DOHH2 (cell line): ENCODE data around the gene CES3.

Experiments
- H3F3A ChIP-seq: fragments of 200-600 bp; sonication (generic), shearing (Covaris generic); 2 replicates; pipeline ENCODE4 v1.6.0; 2016; ENCODE audit warnings: antibody characterized with exemption, mild to moderate bottlenecking; ENCODE audit not compliant: control insufficient read depth, insufficient read depth
- H3K27ac ChIP-seq: fragments of 200-600 bp; sonication (generic); 2 replicates; pipeline ENCODE4 v1.5.1; 2014; ENCODE audit warnings: low read depth, mild to moderate bottlenecking, low read length, moderate library complexity
- H3K27me3 ChIP-seq: fragments of 200-600 bp; sonication (generic); 2 replicates; pipeline ENCODE4 v1.6.1; 2014; ENCODE audit warnings: mild to moderate bottlenecking, low read length, mixed read lengths; ENCODE audit not compliant: control insufficient read depth
- H3K36me3 ChIP-seq: fragments of 200-600 bp; sonication (generic); 2 replicates; pipeline ENCODE4 v1.6.1; 2014; ENCODE audit warnings: mild to moderate bottlenecking, low read length, moderate library complexity, mixed read lengths; ENCODE audit not compliant: control insufficient read depth
- H3K4me1 ChIP-seq: fragments of 200-600 bp; sonication (generic); 2 replicates; pipeline ENCODE4 v1.6.1; 2014; ENCODE audit warnings: mild to moderate bottlenecking, low read length, mixed read lengths; ENCODE audit not compliant: control insufficient read depth
- H3K4me2 ChIP-seq: fragments of 200-600 bp; sonication (generic); 2 replicates; pipeline ENCODE4 v1.6.0; 2014; ENCODE audit warnings: mild to moderate bottlenecking, low read length, moderate library complexity
- H3K4me3 ChIP-seq: fragments of 200-600 bp; sonication (generic); 2 replicates; pipeline ENCODE4 v1.5.1; 2014; ENCODE audit warnings: mild to moderate bottlenecking, low read length, mixed read lengths
- H3K79me2 ChIP-seq: fragments of 200-600 bp; sonication (generic); 2 replicates; pipeline ENCODE4 v1.6.1; 2014; ENCODE audit warnings: mild to moderate bottlenecking, low read length, mixed read lengths; ENCODE audit not compliant: control insufficient read depth
- H3K9me2 ChIP-seq: fragments of 200-600 bp; sonication (generic); replicated peaks from 2 replicates; pipeline ENCODE4 v1.6.1; 2014; ENCODE audit warnings: mild to moderate bottlenecking, low read length, mixed read lengths; ENCODE audit not compliant: control insufficient read depth
- H3K9me3 ChIP-seq: fragments of 200-600 bp; sonication (generic); 2 replicates; pipeline ENCODE4 v1.6.1; 2014; ENCODE audit warnings: antibody characterized with exemption, low read length, mixed read lengths; ENCODE audit not compliant: control insufficient read depth, insufficient read depth
- H4K20me1 ChIP-seq: fragments of 200-600 bp; sonication (generic); 2 replicates; pipeline ENCODE4 v1.6.0; 2014; ENCODE audit warnings: low read depth, mild to moderate bottlenecking, antibody characterized with exemption, low read length, moderate library complexity; ENCODE audit not compliant: control insufficient read depth, insufficient read depth
- EZH2phosphoT487 ChIP-seq: fragments of 200-600 bp; sonication (generic); IDR thresholded peaks from 2 replicates; pipeline ENCODE4 v1.6.1; 2017; ENCODE audit warnings: borderline replicate concordance, mild to moderate bottlenecking, antibody characterized with exemption, low read length, moderate library complexity, mixed read lengths
- TF ChIP-seq, protein P1 (sequence below): fragments of 200-600 bp; sonication (generic); IDR thresholded peaks from one replicate; pipeline ENCODE4 v1.5.1; 2014; ENCODE audit warnings: antibody characterized with exemption, mild to moderate bottlenecking, low read depth, low read length; ENCODE audit not compliant: poor library complexity, severe bottlenecking

Gene CES3

DNA sequence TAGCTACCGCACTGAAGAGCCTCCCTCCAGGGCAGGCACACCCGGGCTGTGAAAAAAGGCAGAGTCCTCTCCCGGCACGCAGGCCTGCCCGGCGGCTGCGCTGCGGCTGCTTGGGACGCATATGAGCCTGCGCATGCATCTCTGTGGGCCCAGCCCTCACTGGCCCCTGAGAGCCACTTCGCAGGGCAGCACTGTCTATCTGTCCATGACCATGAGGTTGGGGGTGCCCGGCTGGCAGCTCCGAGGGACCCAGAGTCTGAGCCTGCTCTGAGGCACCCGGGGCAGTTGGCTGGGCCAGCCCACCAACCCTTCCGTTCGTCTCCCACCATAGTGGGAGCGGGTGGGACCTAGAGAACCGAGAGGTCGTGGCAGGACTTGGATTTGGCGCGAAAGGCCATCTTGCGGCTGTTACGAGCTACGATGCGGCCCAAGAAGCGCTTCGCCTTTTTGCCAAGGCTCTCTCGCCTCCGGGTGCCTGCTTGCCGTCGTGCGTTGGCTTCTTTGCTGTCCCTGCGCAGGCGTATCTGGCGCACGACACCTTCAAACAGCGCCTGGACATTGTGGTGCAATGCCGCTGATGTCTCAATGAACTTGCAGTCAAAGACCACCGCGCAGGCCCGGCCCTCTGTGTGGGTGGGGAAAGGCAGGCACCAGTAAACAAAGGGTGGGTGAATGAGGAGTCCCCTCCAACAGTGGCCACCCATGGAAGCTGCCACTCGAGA, 39.2 kb upstream of the CES3 start:
- H3K4me1 ChIP-seq, result no peaks in the 10 kb centered on the region
- peaks cover 45% of the 10 kb centered on the region for H3K27me3 ChIP-seq
- no peaks in the 10 kb centered on the region for H3K9me2 ChIP-seq
- no peaks in the 10 kb centered on the region for H3F3A ChIP-seq
- no peaks in the 10 kb centered on the region for H3K79me2 ChIP-seq
- TF ChIP-seq, protein P1, sequence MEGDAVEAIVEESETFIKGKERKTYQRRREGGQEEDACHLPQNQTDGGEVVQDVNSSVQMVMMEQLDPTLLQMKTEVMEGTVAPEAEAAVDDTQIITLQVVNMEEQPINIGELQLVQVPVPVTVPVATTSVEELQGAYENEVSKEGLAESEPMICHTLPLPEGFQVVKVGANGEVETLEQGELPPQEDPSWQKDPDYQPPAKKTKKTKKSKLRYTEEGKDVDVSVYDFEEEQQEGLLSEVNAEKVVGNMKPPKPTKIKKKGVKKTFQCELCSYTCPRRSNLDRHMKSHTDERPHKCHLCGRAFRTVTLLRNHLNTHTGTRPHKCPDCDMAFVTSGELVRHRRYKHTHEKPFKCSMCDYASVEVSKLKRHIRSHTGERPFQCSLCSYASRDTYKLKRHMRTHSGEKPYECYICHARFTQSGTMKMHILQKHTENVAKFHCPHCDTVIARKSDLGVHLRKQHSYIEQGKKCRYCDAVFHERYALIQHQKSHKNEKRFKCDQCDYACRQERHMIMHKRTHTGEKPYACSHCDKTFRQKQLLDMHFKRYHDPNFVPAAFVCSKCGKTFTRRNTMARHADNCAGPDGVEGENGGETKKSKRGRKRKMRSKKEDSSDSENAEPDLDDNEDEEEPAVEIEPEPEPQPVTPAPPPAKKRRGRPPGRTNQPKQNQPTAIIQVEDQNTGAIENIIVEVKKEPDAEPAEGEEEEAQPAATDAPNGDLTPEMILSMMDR, result no peak
- no peak for TF ChIP-seq EZH2phosphoT487
- H4K20me1 ChIP-seq, result no peaks in the 10 kb centered on the region
- H3K9me3 ChIP-seq, result no peaks in the 10 kb centered on the region
- H3K36me3 ChIP-seq, result no peaks in the 10 kb centered on the region
- no peak overlapping the region for H3K4me3 ChIP-seq
- no peak overlapping the region for H3K4me2 ChIP-seq
- H3K27ac ChIP-seq, result no peak overlapping the region

DNA sequence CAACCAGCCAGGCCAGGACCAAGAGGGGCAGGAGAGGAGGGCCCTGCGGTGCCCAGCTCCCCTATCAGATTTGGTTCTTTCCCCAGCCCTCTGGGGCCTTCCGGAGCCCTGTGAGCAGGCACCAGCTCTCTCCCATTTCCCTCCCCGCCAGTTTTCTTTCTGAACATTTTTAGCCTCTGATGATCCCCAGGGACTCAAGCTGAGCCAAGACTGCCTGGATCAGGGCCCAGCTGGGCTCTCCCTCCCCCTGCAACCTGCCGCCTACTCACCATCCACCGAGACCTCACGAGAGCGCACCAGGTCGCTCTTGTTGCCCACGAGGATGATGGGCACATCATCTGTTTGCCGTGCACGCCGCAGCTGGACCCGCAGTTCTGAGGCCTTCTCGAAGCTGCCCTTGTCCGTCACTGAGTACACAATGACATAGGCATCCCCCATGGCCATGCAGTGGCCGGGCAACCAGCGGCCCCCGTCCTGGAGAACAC, 37.8 kb upstream of the CES3 start:
- Histone ChIP-seq H3K4me2 (no peak overlapping the region), H3K79me2 (no peaks in the 10 kb centered on the region), H3K4me3 (no peak overlapping the region), H3K27ac (no peak overlapping the region), H4K20me1 (no peaks in the 10 kb centered on the region), H3K36me3 (no peaks in the 10 kb centered on the region), H3K4me1 (no peaks in the 10 kb centered on the region), H3K9me2 (no peaks in the 10 kb centered on the region), H3K27me3 (peaks cover 45% of the 10 kb centered on the region), H3K9me3 (no peaks in the 10 kb centered on the region), H3F3A (no peaks in the 10 kb centered on the region)
- TF ChIP-seq, protein P1, result no peak
- no peak for TF ChIP-seq EZH2phosphoT487

DNA sequence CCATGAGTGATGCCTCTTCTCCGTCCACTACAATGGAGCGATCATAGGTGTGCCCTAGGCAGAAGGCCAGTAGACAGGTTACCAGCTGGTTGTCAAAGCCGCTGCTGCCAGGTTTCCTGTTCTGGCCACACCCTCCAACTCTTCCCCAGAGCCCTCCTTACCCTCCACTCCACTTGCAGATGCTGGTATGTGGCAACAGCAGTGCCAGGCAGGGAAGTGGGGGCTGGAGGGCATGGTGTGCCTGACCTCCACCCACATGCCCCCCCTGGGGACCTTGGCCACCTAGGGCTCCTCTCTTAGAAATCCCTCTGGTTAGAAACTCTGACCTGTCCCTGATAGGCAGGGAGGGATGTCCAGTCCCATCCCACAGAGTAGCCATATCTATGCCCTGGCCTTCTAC, 37.2 kb upstream of the CES3 start:
- Histone ChIP-seq H3K4me2 (no peak overlapping the region), H3K9me3 (no peaks in the 10 kb centered on the region), H3K4me3 (no peak overlapping the region), H3K27me3 (peaks cover 45% of the 10 kb centered on the region), H3K27ac (no peak overlapping the region), H3K36me3 (no peaks in the 10 kb centered on the region), H3F3A (no peaks in the 10 kb centered on the region), H3K4me1 (no peaks in the 10 kb centered on the region), H4K20me1 (no peaks in the 10 kb centered on the region), H3K79me2 (no peaks in the 10 kb centered on the region), H3K9me2 (no peaks in the 10 kb centered on the region)
- TF ChIP-seq, protein P1, result no peak
- TF ChIP-seq EZH2phosphoT487, result no peak
